SH-SY5Y (cell line): ENCODE measurements around the gene ZBTB32.

Experiments
- GATA2 ChIP-seq: IDR thresholded peaks from 2 replicates; pipeline ENCODE4 v1.6.1; 2011; ENCODE audit warnings: mild to moderate bottlenecking, low read depth, low read length
- GATA3 ChIP-seq: IDR thresholded peaks from 2 replicates; pipeline ENCODE4 v1.6.1; 2011; ENCODE audit warnings: low read depth, mild to moderate bottlenecking, low read length, moderate library complexity

DNA sequence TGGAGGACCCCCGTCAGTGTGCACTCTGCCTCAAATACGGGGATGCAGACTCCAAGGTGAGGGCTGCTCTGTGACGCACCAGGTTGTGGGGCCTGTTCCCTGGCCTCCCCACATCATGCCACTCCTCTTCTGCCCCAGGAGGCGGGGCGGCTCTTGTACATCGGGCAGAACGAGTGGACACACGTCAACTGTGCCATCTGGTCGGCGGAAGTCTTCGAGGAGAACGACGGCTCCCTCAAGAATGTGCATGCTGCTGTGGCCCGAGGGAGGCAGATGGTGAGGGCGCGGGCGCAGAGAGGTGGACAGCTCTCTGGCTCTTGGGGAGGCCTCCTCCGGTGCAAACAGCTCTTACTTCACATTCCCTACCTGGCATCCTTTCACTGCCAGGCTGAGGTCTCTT, 24.7 kb downstream of the ZBTB32 start:
- TF ChIP-seq GATA2 (no peak), GATA3 (no peak)
